Activated naive CD8-positive, alpha-beta T cell treated with anti-CD3 and anti-CD28 coated beads, Interleukin-2, amount 50 U/mL, for 24 hours (primary cell): ENCODE data around the gene NAP1L2.
"Not testable (repeated sequence)": the region's sequence is repeated elsewhere in the genome, so short reads cannot be mapped to it uniquely, and the experiment has no call there.

Experiments
- ATAC-seq: fragments of 150-1000 bp; cut with Tn5 transposase; one replicate; pipeline ENCODE4 v1.10.0; 2021
- DNase-seq: peaks from one replicate; pipeline ENCODE4 v3.0.0; 2021
- H3K27ac Mint-ChIP-seq: one replicate; pipeline ENCODE4 v1.8.0; 2021; ENCODE audit warnings: mild to moderate bottlenecking, mixed read lengths
- H3K27me3 Mint-ChIP-seq: one replicate; pipeline ENCODE4 v1.8.0; 2021; ENCODE audit warnings: mixed read lengths
- H3K36me3 Mint-ChIP-seq: one replicate; pipeline ENCODE4 v1.8.0; 2021; ENCODE audit warnings: low read depth, mixed read lengths
- H3K4me1 Mint-ChIP-seq: one replicate; pipeline ENCODE4 v1.8.0; 2021; ENCODE audit warnings: mixed read lengths
- H3K4me3 Mint-ChIP-seq: one replicate; pipeline ENCODE4 v1.8.0; 2021; ENCODE audit warnings: mild to moderate bottlenecking, moderate library complexity, mixed read lengths
- H3K9me3 Mint-ChIP-seq: one replicate; pipeline ENCODE4 v1.8.0; 2021; ENCODE audit warnings: mixed read lengths

Gene NAP1L2

DNA sequence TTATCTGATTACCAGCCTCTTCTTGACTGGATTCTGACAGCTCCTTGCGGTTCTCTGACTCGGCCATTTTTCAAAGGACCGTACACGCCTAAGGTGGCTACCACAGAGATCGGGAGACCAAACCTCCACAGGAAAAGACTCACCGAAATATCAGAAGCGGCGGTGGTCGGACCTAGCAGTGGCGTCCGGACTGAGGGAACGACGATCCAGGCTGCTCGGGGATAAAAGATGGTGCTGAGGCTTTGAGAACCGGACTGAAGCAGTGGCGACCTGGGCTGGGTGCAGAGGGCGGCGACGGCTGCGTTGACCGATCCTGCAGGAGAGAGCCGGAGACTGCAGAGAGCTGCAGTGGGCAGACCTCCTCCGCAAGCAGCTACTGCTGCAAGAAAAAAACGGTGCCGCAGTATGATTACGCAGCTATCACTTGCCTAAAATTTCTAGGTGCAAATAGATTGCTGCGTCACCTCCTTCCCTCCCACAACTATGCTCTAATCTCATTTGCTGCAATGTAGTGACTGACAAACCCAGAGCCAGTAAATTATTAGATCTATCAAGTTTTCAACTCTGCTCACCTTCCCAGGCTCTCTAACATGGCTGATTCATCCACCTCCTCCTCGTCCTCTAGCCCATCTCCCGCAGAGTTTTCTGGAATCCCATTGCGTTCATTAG, at the start of gene NAP1L2:
Gene NAP1L2, minus strand, starts transcription at position 426 of the 669 bp plus-strand sequence. Its CDS starts 359 bp downstream, at position 67.
- Mint-ChIP-seq H3K27ac (peak within 1 kb of the TSS; percentile 52), H3K4me1 (peaks cover 17% of the 10 kb centered on the region), H3K36me3 (no peaks in the 10 kb centered on the region), H3K4me3 (peak within 1 kb of the TSS; percentile 86), H3K27me3 (no peaks in the 10 kb centered on the region), H3K9me3 (no peaks in the 10 kb centered on the region)
- ATAC-seq (peak; percentile 86), DNase-seq (peak; percentile 10)

DNA sequence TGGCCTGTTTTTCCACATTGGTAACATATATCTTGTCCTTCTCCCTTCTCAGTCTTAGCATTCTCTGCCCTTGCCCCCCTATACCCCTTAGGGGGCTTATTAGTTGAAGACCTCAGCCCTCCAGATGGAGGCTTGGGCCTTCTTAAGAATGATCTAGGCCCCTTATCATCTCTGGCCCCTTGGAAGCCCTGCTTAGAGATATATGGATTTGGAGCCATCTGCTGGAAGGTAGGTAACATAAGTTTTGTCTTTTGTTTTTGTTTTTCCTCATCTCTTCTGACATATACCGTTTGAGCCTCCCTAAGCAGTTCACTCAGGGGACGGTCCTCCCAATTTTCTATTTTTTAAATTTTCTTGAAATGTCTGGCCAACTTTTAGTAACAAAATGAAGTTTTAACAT, 48.3 kb upstream of the NAP1L2 start:
- Mint-ChIP-seq H3K9me3 (no peaks in the 10 kb centered on the region), H3K4me1 (no peaks in the 10 kb centered on the region), H3K27me3 (no peaks in the 10 kb centered on the region), H3K36me3 (no peaks in the 10 kb centered on the region), H3K27ac (no peak overlapping the region), H3K4me3 (no peak overlapping the region)
- ATAC-seq (no peak), DNase-seq (no peak)

DNA sequence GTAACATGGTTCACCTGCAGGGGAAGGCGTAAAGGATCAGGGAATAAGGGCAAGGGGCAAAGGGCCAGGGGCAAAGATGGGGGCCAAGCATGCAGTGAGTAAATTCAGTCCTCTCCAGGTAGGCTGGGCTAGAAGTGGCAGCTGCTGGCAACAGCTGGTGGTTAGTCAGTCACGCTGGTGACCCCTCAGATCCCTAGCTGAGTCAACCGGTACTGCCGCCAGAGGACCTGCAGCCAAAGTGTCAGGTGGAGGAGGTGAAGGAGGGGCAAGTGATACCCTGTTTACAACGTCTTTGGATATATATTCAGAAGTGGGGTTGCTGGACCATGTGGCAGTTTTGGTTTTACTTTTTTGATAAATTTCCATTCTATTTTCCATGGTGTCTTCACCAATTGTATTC, 24.6 kb upstream of the NAP1L2 start:
- no peaks in the 10 kb centered on the region for H3K9me3 Mint-ChIP-seq
- no peaks in the 10 kb centered on the region for H3K4me1 Mint-ChIP-seq
- H3K4me3 Mint-ChIP-seq = no peak overlapping the region
- ATAC-seq = no peak
- H3K27me3 Mint-ChIP-seq = peaks cover 1% of the 10 kb centered on the region
- H3K36me3 Mint-ChIP-seq = no peaks in the 10 kb centered on the region
- H3K27ac Mint-ChIP-seq = no peak overlapping the region
- no peak for DNase-seq

GRCh38 chrX:73217621-73218020, 3.0 kb upstream of the NAP1L2 start:
- ATAC-seq (no peak), DNase-seq (no peak)
- Mint-ChIP-seq H3K4me1 (peaks cover 17% of the 10 kb centered on the region), H3K4me3 (no peak overlapping the region), H3K36me3 (peaks cover 1% of the 10 kb centered on the region), H3K27me3 (no peaks in the 10 kb centered on the region), H3K9me3 (no peaks in the 10 kb centered on the region), H3K27ac (no peak overlapping the region)

GRCh38 chrX:73215246-73215645, 595 bp upstream of the NAP1L2 start:
- no peaks in the 10 kb centered on the region for H3K36me3 Mint-ChIP-seq
- DNase-seq (no peak), ATAC-seq (no peak)
- H3K4me1 Mint-ChIP-seq = peaks cover 17% of the 10 kb centered on the region
- peak overlapping the region; percentile 49 for H3K27ac Mint-ChIP-seq
- H3K4me3 Mint-ChIP-seq = peak overlapping the region; percentile 86
- no peaks in the 10 kb centered on the region for H3K9me3 Mint-ChIP-seq
- H3K27me3 Mint-ChIP-seq = no peaks in the 10 kb centered on the region

GRCh38 chrX:73213734-73214425, 771 bp downstream of the NAP1L2 start:
- DNase-seq (no peak), ATAC-seq (peak; percentile 40)
- Mint-ChIP-seq H3K4me1 (peaks cover 17% of the 10 kb centered on the region), H3K27ac (peak overlapping the region; percentile 52), H3K36me3 (no peaks in the 10 kb centered on the region), H3K27me3 (no peaks in the 10 kb centered on the region), H3K9me3 (no peaks in the 10 kb centered on the region), H3K4me3 (peak overlapping the region; percentile 86)

- ATAC-seq (no peak), DNase-seq (no peak)
- Mint-ChIP-seq H3K27ac (no peak overlapping the region), H3K4me1 (no peaks in the 10 kb centered on the region), H3K36me3 (no peaks in the 10 kb centered on the region), H3K27me3 (no peaks in the 10 kb centered on the region), H3K9me3 (peaks cover 5% of the 10 kb centered on the region), H3K4me3 (no peak overlapping the region)
Observed at GRCh38 chrX:73206366-73206765, 8.3 kb downstream of the NAP1L2 start.

GRCh38 chrX:73182502-73183114, 32.0 kb downstream of the NAP1L2 start:
- H3K4me1 Mint-ChIP-seq = no peaks in the 10 kb centered on the region
- H3K4me3 Mint-ChIP-seq = no peak overlapping the region
- H3K9me3 Mint-ChIP-seq = no peaks in the 10 kb centered on the region
- H3K36me3 Mint-ChIP-seq = no peaks in the 10 kb centered on the region
- H3K27ac Mint-ChIP-seq = no peak overlapping the region
- peaks cover 3% of the 10 kb centered on the region for H3K27me3 Mint-ChIP-seq
- no peak for DNase-seq
- ATAC-seq = no peak

- not testable (repeated sequence) for DNase-seq, H3K4me1 Mint-ChIP-seq, H3K27ac Mint-ChIP-seq, H3K27me3 Mint-ChIP-seq, H3K4me3 Mint-ChIP-seq, ATAC-seq, H3K9me3 Mint-ChIP-seq, H3K36me3 Mint-ChIP-seq
Observed at GRCh38 chrX:73168945-73169344, 45.7 kb downstream of the NAP1L2 start.
